Heart right ventricle (tissue), 16 donors: Measurements from ENCODE around the gene CSMD2. TPM values are rescaled to one million over a fixed set of nuclear protein-coding genes. Genes with fewer than 3 reads are reported as not detected.
A peak's percentile ranks its signal among the peaks of the same experiment; 100 is the strongest.

Experiments used
- ATAC-seq, 8 donors: fragments of 200-7000 bp; cut with Tn5 transposase; one replicate each; pipeline ENCODE4 v1.9.1; 2020; ENCODE audit warnings: mild to moderate bottlenecking in 8 of 8, moderate library complexity in 8 of 8, moderate number of reproducible peaks in 1 of 8
- DNase-seq, 2 donors: peaks; one replicate each; pipeline ENCODE4 v3.0.0-alpha.2; 2020
- H3K27ac ChIP-seq, 10 donors: fragments of 200-600 bp; sonication (generic) in 2 of 10; one replicate each; pipeline versions ENCODE4 v1.5.0 to v1.8.0; 2020 to 2022; ENCODE audit warnings: mild to moderate bottlenecking in 3 of 10
- H3K27me3 ChIP-seq, 7 donors: fragments of 200-600 bp; one replicate each; pipeline ENCODE4 v1.8.0; 2021 to 2022; ENCODE audit warnings: mild to moderate bottlenecking in 2 of 7
- H3K36me3 ChIP-seq, 9 donors: fragments of 200-600 bp; sonication (generic) in 1 of 9; one replicate each; pipeline versions ENCODE4 v1.5.0 to v1.8.0; 2020 to 2022; ENCODE audit warnings: mild to moderate bottlenecking in 2 of 9
- H3K4me1 ChIP-seq, 9 donors: fragments of 200-600 bp; sonication (generic) in 1 of 9; one replicate each; pipeline versions ENCODE4 v1.5.0 to v1.8.0; 2020 to 2022; ENCODE audit warnings: mild to moderate bottlenecking in 4 of 9
- H3K4me3 ChIP-seq, 10 donors: fragments of 200-600 bp; sonication (generic) in 2 of 10; one replicate each; pipeline versions ENCODE4 v1.5.0 to v1.8.0; 2020 to 2022; ENCODE audit warnings: mild to moderate bottlenecking in 7 of 10, moderate library complexity in 2 of 10
- H3K9me3 ChIP-seq, 11 donors: fragments of 200-600 bp in 10 of 11; sonication (generic) in 2 of 11; one replicate each; pipeline versions ENCODE4 v1.5.0 to v1.8.0; 2013 to 2022; ENCODE audit warnings: mild to moderate bottlenecking in 2 of 11, control low read depth in 1 of 11, moderate library complexity in 1 of 11
- CTCF ChIP-seq, 9 donors: fragments of 200-600 bp; sonication (generic) in 2 of 9; IDR thresholded peaks; one replicate each; pipeline versions ENCODE4 v1.5.0 to v1.8.0; 2021 to 2022; ENCODE audit warnings: antibody characterized with exemption in 9 of 9, mild to moderate bottlenecking in 5 of 9, moderate library complexity in 1 of 9
- whole genome bisulfite sequencing, 2 donors: extraction: QIAGEN DNeasy Blood & Tissue Kit; methylation state at CpG; one replicate each; pipeline ENCODE4 v1.1.7; 2013; ENCODE audit warnings: inconsistent platforms in 1 of 2; 5-methylcytosine and 5-hydroxymethylcytosine counted together
- intact Hi-C, 10 donors: fragments of 100-400 bp; cut with DNase I; formaldehyde crosslinking; loops; one replicate each; pipeline versions ENCODE4 v1.11.1 to v1.14.2; 2022
- polyA plus RNA-seq, 2 donors: library from polyadenylated mRNA; stranded (reverse); fragments of 200-250 nt; gene quantifications; one replicate each; pipeline ENCODE4 v1.2.3, GENCODE V29; 2013
- total RNA-seq, 10 donors: library from RNA; stranded (reverse); fragmentation: NEBNext Ultra II Directional in 3 of 10; extraction: Animal tissue kit (Norgen Biotek cat#: 25700) in 3 of 10; gene quantifications; one replicate each; pipeline versions ENCODE4 v1.2.1 to v1.2.4, GENCODE V29; 2021 to 2023
- donor health status: Arrhythmogenic right ventricular cardiomyopathy.
- donor health status: ischemic (EF 13 %, LVEDD 7.1; RV severe dilation, severe dysfunction).
- donor health status: healthy with polysubstance abuse.
- donor health status: DM: no; HTN: yes; CAD: no.
- donor health status: DM: no; HTN: no; CAD: no.
- donor health status: ischemic (EF 25% LVEDD 6.9; RV normal size, moderate dysfunction).
- donor health status: ischemic (EF 25% LVEDD 5.7; RV mildly dilated, moderate dysfunction).
- donor health status: healthy.
- donor health status: DM: yes; HTN: yes; CAD: no.
- donor health status: Ischemic cardiomyopathy.
- donor health status: ischemic (EF 35%, LVEDD 5.7; RV mildly dilated, moderate dysfunction).
- donor health status: nonischemic (EF 11% LVEDD 7.7; RV severe dilation, severe dysfunction).
- donor health status: DM: yes; HTN: yes; CAD: no.
- donor health status: PGD.
- donor health status: ischemic (EF 29% LVEDD 5.4; RV normal size, mild dysfunction).
- donor health status: nonischemic (EF 23%, LVEDD 6.1; RV moderate dilation, normal function).

Gene CSMD2
- total and polyA plus RNA-seq, 12 donors: 0.04 to 0.97 (median 0.14) TPM; not detected in 1

DNA sequence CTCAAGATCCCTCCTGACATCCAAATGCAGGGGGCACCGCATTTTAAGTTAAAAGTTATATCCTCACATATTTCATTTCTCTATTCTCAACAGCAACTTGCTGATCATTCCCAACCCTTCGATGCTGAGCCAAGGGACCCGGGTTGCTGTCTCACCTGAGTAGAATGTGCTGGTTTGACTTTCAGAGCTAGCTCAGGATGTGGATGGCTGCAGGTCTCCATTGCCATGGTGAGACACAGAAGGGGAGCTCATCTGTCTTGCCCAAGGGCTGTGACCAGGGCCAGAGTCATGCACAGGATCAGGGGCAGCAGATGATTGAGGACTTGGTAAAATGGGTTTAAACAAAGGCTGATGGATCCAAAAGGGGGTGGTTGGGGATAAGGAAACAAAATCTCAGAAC, 189.1 kb downstream of the CSMD2 start:
- H3K9me3 ChIP-seq: no peaks in the 10 kb centered on the region
- intact Hi-C loops: no loop called here
- H3K4me3 ChIP-seq: no peak overlapping the region
- TF ChIP-seq CTCF (IDR thresholded peaks at IDR 0.05): no peak
- H3K36me3 ChIP-seq: no peaks in the 10 kb centered on the region
- peaks cover 0 to 19% (median 0%) of the 10 kb centered on the region in 7 donors for H3K27me3 ChIP-seq
- peaks cover 7 to 40% (median 31%) of the 10 kb centered on the region in 9 donors for H3K4me1 ChIP-seq
- H3K27ac ChIP-seq: no peak overlapping the region
- DNase-seq (no peak), ATAC-seq (no peak)
- WGBS, 2 donors: 88% methylated on average over 3 of the region's 3 CpGs

GRCh38 chr1:33973799-33974545, 191.1 kb downstream of the CSMD2 start:
- Histone ChIP-seq H3K9me3 (no peaks in the 10 kb centered on the region), H3K27ac (no peak overlapping the region), H3K4me3 (no peak overlapping the region), H3K36me3 (no peaks in the 10 kb centered on the region), H3K4me1 (peaks cover 7 to 40% (median 31%) of the 10 kb centered on the region in 9 donors), H3K27me3 (peaks cover 0 to 15% (median 0%) of the 10 kb centered on the region in 7 donors)
- TF ChIP-seq CTCF (IDR thresholded peaks at IDR 0.05): no peak
- ATAC-seq (peak in 3 of 8 donors; percentile 19 to 35 (median 33)), DNase-seq (peak in 1 of 2 donors; percentile 23)
- WGBS, 2 donors: 35 to 37% methylated on average over 8 of the region's 8 CpGs
- intact Hi-C loops: no loop called here

- H3K4me3 ChIP-seq: no peak overlapping the region
- no peak for TF ChIP-seq CTCF (IDR thresholded peaks at IDR 0.05)
- peaks cover 7 to 40% (median 31%) of the 10 kb centered on the region in 9 donors for H3K4me1 ChIP-seq
- intact Hi-C loops: no loop called here
- H3K36me3 ChIP-seq: no peaks in the 10 kb centered on the region
- ATAC-seq (peak; percentile 75 to 97 (median 92)), DNase-seq (peak; percentile 62 to 77)
- H3K9me3 ChIP-seq: no peaks in the 10 kb centered on the region
- 58 to 65% methylated on average over 10 of the region's 10 CpGs for WGBS, 2 donors
- H3K27me3 ChIP-seq: peaks cover 0 to 14% (median 0%) of the 10 kb centered on the region in 7 donors
- peak overlapping the region in 1 of 10 donors; percentile 40 for H3K27ac ChIP-seq
Measured at GRCh38 chr1:33972676-33973395, 192.2 kb downstream of the CSMD2 start.

GRCh38 chr1:33971913-33972312, 193.1 kb downstream of the CSMD2 start:
- H3K4me3 ChIP-seq: no peak overlapping the region
- peaks cover 7 to 40% (median 31%) of the 10 kb centered on the region in 9 donors for H3K4me1 ChIP-seq
- H3K27ac ChIP-seq: no peak overlapping the region
- no peaks in the 10 kb centered on the region for H3K9me3 ChIP-seq
- intact Hi-C loops: no loop called here
- ATAC-seq (no peak), DNase-seq (no peak)
- no peaks in the 10 kb centered on the region for H3K36me3 ChIP-seq
- TF ChIP-seq CTCF (IDR thresholded peaks at IDR 0.05): no peak
- peaks cover 0 to 6% (median 0%) of the 10 kb centered on the region in 7 donors for H3K27me3 ChIP-seq
- 63 to 73% methylated on average over 7 of the region's 7 CpGs for WGBS, 2 donors
